ENCODE results near the gene RFK.

- TF ChIP-seq, protein P1, sequence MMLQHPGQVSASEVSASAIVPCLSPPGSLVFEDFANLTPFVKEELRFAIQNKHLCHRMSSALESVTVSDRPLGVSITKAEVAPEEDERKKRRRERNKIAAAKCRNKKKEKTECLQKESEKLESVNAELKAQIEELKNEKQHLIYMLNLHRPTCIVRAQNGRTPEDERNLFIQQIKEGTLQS (IDR thresholded peaks at IDR 0.05) = no peak
- no peak for TF ChIP-seq TCF7L2 (IDR thresholded peaks at IDR 0.05; ENCODE audit: borderline replicate concordance, extremely low read depth, insufficient read depth, insufficient read length)
Measured at GRCh38 chr9:76373173-76373783, 20.9 kb downstream of the RFK start.

All from HCT116 (cell line).